GM19463 (cell line): ENCODE measurements around the gene VIM.
"Not testable (repeated sequence)": the region's sequence is repeated elsewhere in the genome, so short reads cannot be mapped to it uniquely, and the experiment has no call there.

Source experiments
- ATAC-seq: cut with Tn5 transposase; IDR thresholded peaks from one replicate; pipeline ENCODE4 v1.9.1; 2021; ENCODE audit warnings: mild to moderate bottlenecking, moderate library complexity; ENCODE audit not compliant: unreplicated experiment

The VIM gene

DNA sequence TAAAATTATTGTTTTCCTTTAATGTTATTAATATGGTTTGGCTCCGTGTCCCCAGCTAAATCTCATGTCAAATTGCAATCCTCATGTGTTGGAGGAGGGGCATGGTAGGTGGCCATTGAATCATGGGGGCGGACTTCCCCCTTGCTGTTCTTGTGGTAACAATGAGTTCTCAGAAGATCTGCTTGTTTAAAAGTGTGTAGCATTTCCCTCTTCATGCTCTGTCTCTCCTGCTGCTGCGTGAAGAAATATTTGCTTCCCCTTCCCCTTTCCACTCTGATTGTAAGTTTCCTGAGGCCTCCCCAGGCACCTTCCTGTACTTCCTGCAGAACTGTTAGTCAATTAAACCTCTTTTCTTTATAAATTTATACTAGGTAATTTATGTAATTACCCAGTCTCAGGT lies 27.5 kb downstream of the VIM start:
- ATAC-seq, result no peak

GRCh38 chr10:17256051-17256450 lies 28.0 kb downstream of the VIM start:
- ATAC-seq, result no peak

GRCh38 chr10:17256627-17257026 lies 28.6 kb downstream of the VIM start:
- ATAC-seq, result no peak

DNA sequence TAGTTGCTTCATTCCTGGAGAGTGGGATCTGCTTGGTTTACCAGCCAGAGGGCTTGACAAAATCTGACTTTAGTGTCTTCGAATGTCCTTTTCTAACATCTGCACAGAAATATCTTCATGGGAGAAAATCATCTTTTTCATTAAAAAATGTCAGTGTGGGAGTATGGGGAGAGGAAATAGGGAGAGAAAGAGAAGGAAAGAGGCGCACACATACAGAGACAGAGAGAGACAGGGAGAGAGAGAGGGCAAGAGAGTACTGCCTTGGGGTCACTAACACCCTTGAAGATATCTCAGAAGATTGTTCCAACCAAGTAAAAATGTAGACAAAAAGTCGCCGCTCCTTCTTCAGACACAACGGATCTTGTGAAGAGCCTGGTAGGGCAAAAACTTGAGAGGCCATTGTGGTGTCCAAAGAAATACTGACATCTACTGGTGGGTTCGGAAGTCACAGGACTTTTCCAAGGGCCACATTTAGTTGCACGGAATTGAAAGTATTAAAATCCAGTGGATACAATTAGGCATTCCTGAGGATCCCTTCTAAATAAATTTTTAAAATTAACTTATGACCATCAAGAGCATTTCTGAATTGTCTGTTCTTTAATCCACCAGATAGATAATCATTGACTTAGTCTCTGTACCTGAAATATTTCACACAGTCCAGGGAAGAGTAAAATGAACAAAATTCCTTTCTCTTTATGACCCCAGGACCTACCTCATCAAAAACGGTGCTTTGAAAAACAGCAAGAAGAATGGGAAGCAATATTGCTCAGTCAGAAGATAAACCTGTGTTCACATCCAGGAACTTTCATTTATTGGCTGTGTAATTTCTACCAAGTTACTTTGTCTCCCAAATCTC lies 29.7 kb downstream of the VIM start:
- no peak for ATAC-seq

GRCh38 chr10:17262502-17262901 lies 34.5 kb downstream of the VIM start:
- no peak for ATAC-seq

DNA sequence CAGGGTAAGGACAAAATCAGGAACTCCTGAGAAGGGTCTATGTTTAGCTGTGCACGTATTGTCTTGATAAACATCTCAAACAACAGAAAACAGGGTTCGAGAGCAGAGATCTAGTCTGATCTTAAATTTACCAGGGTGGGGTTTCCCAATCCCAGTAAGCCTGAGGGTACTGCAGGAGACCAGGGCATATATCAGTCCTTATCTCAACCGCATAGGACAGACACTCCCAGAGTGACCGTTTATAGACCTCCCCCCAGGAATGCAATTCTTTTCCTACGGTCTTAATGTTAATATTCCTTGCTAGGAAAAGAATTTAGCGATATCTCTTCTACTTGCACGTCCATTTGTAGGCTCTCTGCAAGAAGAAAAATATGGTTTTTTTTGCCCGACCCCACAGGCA lies 35.5 kb downstream of the VIM start:
- ATAC-seq, result no peak

DNA sequence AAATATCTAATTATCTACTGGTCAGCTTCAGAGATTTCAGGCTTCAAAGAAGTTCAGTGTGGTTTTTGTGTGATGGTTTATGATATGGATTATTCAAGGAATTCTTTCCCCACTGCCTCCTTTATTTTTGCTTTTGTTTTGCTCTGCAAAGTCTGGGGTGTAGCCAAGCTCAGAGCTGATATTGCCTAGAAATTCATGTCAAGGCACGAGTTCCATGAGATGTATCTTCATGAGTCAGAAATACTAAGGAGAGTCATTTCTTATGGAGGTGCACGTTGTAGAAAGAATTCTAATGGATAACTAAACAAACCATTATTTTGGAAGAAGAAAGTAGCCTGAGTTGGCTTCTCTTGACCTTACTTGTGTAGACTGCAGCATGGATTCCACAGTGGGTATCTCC lies 37.4 kb downstream of the VIM start:
- no peak for ATAC-seq

DNA sequence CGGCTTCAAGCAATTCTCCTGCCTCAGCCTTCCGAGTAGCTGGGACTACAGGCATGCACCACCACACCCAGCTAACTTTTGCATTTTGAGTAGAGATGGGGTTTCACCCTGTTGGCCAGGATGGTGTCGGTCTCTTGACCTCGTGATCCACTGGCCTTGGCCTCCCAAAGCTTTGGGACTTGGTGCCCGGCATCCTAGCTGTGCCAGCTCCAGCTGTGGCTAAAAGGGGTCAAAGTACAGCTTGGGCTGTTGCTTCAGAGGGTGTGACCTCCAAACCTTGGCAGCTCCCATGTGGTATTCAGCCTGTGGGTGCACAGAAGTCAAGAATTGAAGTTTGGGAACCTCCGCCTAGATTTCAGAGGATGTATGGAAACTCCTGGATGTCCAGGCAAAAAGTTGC lies 38.5 kb downstream of the VIM start:
- ATAC-seq, result not testable (repeated sequence)

GRCh38 chr10:17272648-17273047 lies 44.6 kb downstream of the VIM start:
- ATAC-seq, result no peak

DNA sequence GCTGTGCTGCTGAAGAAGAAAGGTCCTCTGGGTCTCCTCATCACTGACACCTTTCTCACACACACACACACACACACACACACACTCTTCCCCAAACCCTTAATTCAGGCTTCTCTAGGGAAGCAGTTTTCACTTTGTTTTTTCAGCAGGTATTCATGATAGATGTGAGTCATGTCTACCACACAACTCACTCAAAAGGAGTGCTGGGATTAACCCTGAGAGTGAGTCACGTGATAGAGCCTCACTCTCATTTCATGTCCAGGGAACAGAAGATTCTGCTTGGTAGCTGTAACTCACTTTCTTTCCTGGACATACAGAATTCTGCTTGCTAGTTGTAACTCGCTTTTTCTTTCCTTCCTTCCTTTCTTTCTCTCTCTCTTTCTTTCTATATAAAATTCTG lies 45.4 kb downstream of the VIM start:
- ATAC-seq, result no peak

GRCh38 chr10:17276756-17277424 lies 48.8 kb downstream of the VIM start:
- ATAC-seq, result no peak

GRCh38 chr10:17278607-17279240 lies 50.7 kb downstream of the VIM start:
- ATAC-seq, result no peak

GRCh38 chr10:17282311-17282710 lies 54.3 kb downstream of the VIM start:
- no peak for ATAC-seq

DNA sequence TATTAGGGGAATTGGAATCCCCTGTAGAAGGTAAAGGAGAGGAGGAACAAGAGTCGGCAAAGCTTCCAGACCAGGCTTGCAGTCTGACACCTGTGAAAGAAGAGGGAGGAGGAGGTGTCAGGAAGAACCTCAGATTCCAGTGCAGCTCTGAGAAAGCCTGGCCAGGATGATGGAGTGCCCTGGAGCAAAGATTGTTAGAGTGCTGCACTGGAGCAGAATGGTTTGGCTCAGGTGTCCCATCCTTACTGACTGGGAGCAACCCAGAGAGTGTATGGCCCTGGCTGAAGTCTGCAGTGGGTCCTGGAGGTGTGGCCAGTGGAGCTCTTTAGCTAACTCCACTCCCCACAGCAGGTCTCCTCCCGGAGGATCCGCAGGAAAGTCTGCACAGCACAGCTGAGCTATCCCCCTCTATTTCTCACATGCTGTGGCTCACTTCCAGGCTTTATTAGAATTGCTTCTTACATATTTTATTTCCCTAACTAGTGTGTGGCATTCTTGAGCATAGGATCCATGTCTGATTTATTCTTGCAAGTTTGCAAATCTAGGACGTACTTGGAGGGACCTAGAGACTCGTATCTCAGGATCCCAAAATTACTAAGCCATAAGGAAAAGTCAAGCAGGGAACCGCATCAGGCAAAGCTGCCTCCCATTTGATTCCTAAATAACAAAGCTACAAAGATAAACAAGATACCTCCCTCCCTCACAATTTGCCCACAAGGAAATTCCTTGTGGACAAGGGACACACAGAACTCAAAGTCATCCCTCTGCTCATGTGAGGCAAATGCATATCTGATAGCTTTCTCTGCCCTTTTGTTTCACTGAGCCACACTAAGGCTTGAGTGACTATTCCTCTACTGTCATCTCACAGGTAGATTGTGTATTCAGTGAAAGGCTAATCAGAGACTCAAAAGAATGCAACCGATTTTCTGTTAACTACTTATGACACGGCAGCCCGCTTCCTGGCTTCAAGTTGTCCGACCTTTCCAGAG lies 58.8 kb downstream of the VIM start:
- no peak for ATAC-seq
